ENCODE results near the gene PLEKHA4.

DNA sequence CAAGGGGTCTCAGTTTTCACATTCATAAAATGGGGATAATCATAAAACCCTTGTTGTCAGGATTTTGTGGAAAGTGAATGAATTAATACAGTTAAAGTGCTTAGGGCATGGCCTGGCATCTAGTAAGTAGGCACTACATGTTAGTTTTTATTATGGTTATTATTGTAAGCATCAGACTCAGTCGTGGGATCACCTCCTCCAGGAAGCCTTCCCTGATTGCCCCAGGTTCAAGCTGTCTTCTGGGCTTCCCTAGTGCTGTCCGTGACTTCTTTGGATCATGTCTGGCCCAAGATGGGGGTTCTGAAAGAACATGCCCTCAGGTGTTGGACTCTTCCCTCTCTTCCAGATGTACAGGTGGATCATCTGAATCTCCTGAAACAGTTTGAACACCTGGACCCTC lies 42.4 kb upstream of the PLEKHA4 start:
- TF ChIP-seq CTCF (IDR thresholded peaks at IDR 0.05; ENCODE audit: low read depth, low read length, poor library complexity, severe bottlenecking), result no peak
- TF ChIP-seq EZH2phosphoT487 (IDR thresholded peaks at IDR 0.05; ENCODE audit: borderline replicate concordance, low read length), result no peak
